Testis (tissue), 2 donors: ENCODE results near the gene TIAM2.

ENCODE experiments used
- CTCF ChIP-seq, 3 experiments: fragments of 450-650 bp in 2 of 3; fragments of 200-600 bp in 1 of 3; sonication (generic) in 1 of 3; IDR thresholded peaks; one replicate each; pipeline ENCODE4 v1.5.1; 2016 to 2019; ENCODE audit warnings: antibody characterized with exemption in 3 of 3, mild to moderate bottlenecking in 2 of 3, moderate library complexity in 1 of 3
- POLR2A ChIP-seq: fragments of 450-650 bp; IDR thresholded peaks from one replicate; pipeline ENCODE4 v1.6.1; 2017; ENCODE audit warnings: antibody characterized with exemption, mild to moderate bottlenecking, moderate library complexity

- TF ChIP-seq CTCF (IDR thresholded peaks at IDR 0.05) = no peak
- no peak for TF ChIP-seq POLR2A
Measured at GRCh38 chr6:154951345-154952200, 43.5 kb upstream of the TIAM2 start.
